ENCODE measurements around the gene KIF12. TPM values are rescaled to one million over a fixed set of nuclear protein-coding genes. Genes with fewer than 3 reads are reported as not detected.

The KIF12 gene
- total and polyA plus RNA-seq, 2 of the 13 experiments (the other 11 are each of a cell fraction or from before 2014, with no cell fraction given), result 1.8 to 12.5 TPM

DNA sequence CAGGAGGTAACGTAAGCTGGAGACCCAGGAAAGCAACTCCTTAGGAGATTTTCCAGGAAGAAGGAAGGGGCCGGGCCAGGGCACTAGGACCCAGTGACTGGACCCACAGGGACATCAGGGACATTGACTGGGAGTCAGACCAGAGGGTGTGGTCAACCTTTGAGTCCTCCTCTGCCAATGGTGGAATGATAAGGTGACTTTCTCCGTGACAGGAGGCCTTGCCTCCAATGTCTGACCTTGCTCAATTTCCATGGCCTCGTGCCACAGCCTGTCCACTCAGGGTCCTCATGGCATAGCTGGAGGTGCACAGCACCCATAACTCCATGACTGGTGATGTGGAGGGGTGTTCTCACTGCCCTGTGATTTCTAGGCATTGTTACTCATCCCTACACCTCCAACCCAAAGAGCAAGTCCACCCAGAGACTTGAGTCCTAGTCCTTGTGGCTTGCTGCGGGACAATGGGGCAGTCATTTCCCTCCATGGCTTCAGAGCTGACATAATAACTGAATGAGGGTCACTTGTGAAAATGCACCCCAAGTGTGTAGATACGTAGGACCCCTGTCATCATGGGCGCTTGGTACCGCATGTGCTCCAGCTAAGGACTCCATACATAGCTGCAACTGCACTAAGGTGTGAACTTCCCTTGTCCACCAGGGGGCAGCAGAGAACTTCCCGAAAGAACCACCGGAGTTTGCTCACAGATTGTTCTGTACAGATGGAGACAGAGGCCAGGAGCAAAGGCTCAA lies 16.9 kb downstream of the KIF12 start (continued):
- TF ChIP-seq RFXAP (CRISPR knock-in tag; IDR thresholded peaks at IDR 0.05; ENCODE audit: borderline replicate concordance), result peak; percentile 76; the same call in 1 of the 2 replicates
- TF ChIP-seq, protein P1, sequence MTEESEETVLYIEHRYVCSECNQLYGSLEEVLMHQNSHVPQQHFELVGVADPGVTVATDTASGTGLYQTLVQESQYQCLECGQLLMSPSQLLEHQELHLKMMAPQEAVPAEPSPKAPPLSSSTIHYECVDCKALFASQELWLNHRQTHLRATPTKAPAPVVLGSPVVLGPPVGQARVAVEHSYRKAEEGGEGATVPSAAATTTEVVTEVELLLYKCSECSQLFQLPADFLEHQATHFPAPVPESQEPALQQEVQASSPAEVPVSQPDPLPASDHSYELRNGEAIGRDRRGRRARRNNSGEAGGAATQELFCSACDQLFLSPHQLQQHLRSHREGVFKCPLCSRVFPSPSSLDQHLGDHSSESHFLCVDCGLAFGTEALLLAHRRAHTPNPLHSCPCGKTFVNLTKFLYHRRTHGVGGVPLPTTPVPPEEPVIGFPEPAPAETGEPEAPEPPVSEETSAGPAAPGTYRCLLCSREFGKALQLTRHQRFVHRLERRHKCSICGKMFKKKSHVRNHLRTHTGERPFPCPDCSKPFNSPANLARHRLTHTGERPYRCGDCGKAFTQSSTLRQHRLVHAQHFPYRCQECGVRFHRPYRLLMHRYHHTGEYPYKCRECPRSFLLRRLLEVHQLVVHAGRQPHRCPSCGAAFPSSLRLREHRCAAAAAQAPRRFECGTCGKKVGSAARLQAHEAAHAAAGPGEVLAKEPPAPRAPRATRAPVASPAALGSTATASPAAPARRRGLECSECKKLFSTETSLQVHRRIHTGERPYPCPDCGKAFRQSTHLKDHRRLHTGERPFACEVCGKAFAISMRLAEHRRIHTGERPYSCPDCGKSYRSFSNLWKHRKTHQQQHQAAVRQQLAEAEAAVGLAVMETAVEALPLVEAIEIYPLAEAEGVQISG (CRISPR knock-in tag; IDR thresholded peaks at IDR 0.05), result peak; percentile 76
- no peak for TF ChIP-seq CEBPZ (IDR thresholded peaks at IDR 0.05; ENCODE audit: low read length)
- TF ChIP-seq, protein P2, sequence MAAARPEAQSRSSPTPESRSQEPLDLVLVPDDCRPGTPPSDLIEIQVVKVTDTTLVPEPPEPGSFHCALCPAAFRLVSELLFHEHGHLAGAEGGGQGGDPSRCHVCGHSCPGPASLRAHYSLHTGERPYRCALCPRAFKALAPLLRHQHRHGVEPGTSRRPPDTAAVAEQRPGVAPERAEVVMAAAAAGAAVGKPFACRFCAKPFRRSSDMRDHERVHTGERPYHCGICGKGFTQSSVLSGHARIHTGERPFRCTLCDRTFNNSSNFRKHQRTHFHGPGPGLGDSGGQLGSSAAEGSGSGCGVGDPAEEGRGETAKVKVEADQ (CRISPR knock-in tag; IDR thresholded peaks at IDR 0.05; ENCODE audit: borderline replicate concordance), result no peak
- no peak for TF ChIP-seq TBL1XR1 (IDR thresholded peaks at IDR 0.05; ENCODE audit: borderline replicate concordance, low read length, partially characterized antibody)
- TF ChIP-seq ZNF543 (CRISPR knock-in tag; IDR thresholded peaks at IDR 0.05), result no peak
- TF ChIP-seq ZNF839 (CRISPR knock-in tag; IDR thresholded peaks at IDR 0.05; ENCODE audit: borderline replicate concordance), result 0 out of 2 replicates have a peak, but pooled peaks have one; percentile 19
- TF ChIP-seq ZHX2 (IDR thresholded peaks at IDR 0.05; ENCODE audit: low read depth), result no peak
- no peak for TF ChIP-seq ZHX2 (CRISPR knock-in tag; IDR thresholded peaks at IDR 0.05; ENCODE audit: borderline replicate concordance)
- no peak for TF ChIP-seq PCBP1 (IDR thresholded peaks at IDR 0.05; ENCODE audit: borderline replicate concordance, low read depth, low read length)
- TF ChIP-seq ZFAT (CRISPR knock-in tag; conservative IDR thresholded peaks at IDR 0.05), result no peak
- TF ChIP-seq PRPF4 (IDR thresholded peaks at IDR 0.05; ENCODE audit: low read depth, low read length, poor library complexity, severe bottlenecking), result no peak
- peak; percentile 61; the same call in 1 of the 2 replicates for TF ChIP-seq KLF11 (CRISPR knock-in tag; IDR thresholded peaks at IDR 0.05)
- peak; percentile 52 for TF ChIP-seq PPARG (CRISPR knock-in tag; conservative IDR thresholded peaks at IDR 0.05)
- TF ChIP-seq MAFF (IDR thresholded peaks at IDR 0.05; ENCODE audit: low read depth, low read length), result no peak
- no peak for TF ChIP-seq U2AF2 (IDR thresholded peaks at IDR 0.05; ENCODE audit: low read depth, low read length)
